MCF 10A (cell line): ENCODE measurements around the gene H1-8. TPM values are rescaled to one million over a fixed set of nuclear protein-coding genes. Genes with fewer than 3 reads are reported as not detected.

Experiments
- BruUV-seq: library from RNA; stranded (reverse); fragments of 400-500 nt; replicated peaks from 2 replicates; lab custom pipeline; 2021; lab: Mats Ljungman, UMichigan
- CTCF ChIA-PET: fragments of 300-600 bp; sonication (Branson Sonifier 250); formaldehyde crosslinking; extraction: SDS; loops from one replicate; lab custom pipeline; 2021; ENCODE audit warnings: antibody characterized with exemption, inconsistent platforms; lab: Yijun Ruan, JAX
- POLR2A ChIA-PET: fragments of 300-600, 350-650 bp; sonication (Branson Sonifier 250); formaldehyde crosslinking; extraction: SDS; loops from one replicate; lab custom pipeline; 2020; ENCODE audit warnings: antibody characterized with exemption, inconsistent platforms; lab: Yijun Ruan, JAX
- DNase-seq: peaks from one replicate; pipeline ENCODE4 v3.0.0-alpha.2; 2018; ENCODE audit not compliant: unreplicated experiment
- H3K27ac Mint-ChIP-seq: one replicate; pipeline ENCODE4 v1.8.0; 2022; ENCODE audit warnings: mild to moderate bottlenecking, low read depth, mixed read lengths; ENCODE audit not compliant: unreplicated experiment
- H3K27me3 Mint-ChIP-seq: one replicate; pipeline ENCODE4 v1.8.0; 2022; ENCODE audit warnings: mixed read lengths; ENCODE audit not compliant: insufficient read depth, unreplicated experiment
- H3K36me3 Mint-ChIP-seq: one replicate; pipeline ENCODE4 v1.8.0; 2022; ENCODE audit warnings: mild to moderate bottlenecking, moderate library complexity, mixed read lengths; ENCODE audit not compliant: insufficient read depth, unreplicated experiment
- H3K4me1 Mint-ChIP-seq: one replicate; pipeline ENCODE4 v1.8.0; 2022; ENCODE audit warnings: mixed read lengths; ENCODE audit not compliant: insufficient read depth, unreplicated experiment
- H3K4me3 Mint-ChIP-seq: one replicate; pipeline ENCODE4 v1.8.0; 2022; ENCODE audit warnings: mild to moderate bottlenecking, moderate library complexity, mixed read lengths; ENCODE audit not compliant: unreplicated experiment
- H3K9me3 Mint-ChIP-seq: one replicate; pipeline ENCODE4 v1.8.0; 2022; ENCODE audit warnings: mixed read lengths; ENCODE audit not compliant: unreplicated experiment
- intact Hi-C: fragments of 100-400 bp; cut with micrococcal nuclease; formaldehyde crosslinking; loops from 2 replicates; pipeline ENCODE4 v1.14.1; 2022
- total RNA-seq: library from RNA; stranded (reverse); gene quantifications from 2 replicates; pipeline ENCODE4 v1.2.3, GENCODE V29; 2022
- TF ChIP-seq, protein P1 (sequence below): fragments of 200-600 bp; IDR thresholded peaks from one replicate; pipeline ENCODE4 v1.8.0; 2022; ENCODE audit warnings: antibody characterized with exemption, mild to moderate bottlenecking; ENCODE audit not compliant: unreplicated experiment

Gene H1-8
- total RNA-seq, 1 experiment from 2014 or later: not detected

DNA sequence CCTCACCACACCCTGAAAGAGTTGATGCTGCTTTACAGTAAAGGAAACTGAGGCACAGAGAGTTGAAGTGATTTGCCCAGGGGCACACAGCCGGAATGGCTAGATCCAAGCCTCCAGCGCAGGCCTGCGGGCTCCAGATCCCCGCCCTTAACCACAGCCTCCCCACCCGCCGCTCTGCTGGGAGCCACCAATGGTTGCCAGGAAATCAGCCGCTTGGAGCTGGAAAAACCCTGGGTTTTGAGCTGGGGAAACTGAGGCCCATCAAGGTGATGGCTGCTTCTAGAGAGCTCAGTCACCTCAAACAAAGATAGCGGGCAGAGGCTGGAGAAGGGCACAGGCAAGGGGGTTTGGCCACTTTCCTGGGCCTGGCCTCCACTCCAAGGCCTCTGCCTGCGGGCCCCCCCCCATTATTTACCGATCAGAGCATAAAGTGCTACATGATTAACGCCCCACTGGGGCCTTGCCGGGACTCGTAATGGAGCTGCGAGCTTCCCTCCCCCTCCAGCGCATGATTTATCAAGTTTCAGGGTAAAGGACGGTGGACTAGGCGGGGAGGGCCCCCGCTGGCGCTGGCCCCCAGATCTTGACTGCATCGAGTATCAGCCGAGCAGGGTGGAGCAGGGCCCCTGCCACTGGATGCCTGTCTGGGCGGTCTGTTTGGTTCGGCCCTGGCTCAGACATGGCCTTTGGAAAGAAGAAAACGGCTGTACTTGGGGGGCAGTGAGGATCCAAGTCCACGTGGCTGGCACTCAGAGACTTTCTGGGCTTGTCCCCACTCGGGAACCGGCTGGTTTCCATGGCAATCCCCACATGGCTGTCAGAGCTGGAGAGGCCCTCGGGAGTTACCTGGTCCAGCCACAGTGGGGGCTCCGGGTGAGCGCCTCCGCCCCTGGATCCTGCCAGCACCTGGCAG is 54.4 kb downstream of the H1-8 start:
- Mint-ChIP-seq H3K4me1 (no peaks in the 10 kb centered on the region), H3K27ac (no peak overlapping the region), H3K27me3 (no peaks in the 10 kb centered on the region), H3K4me3 (no peak overlapping the region), H3K36me3 (no peaks in the 10 kb centered on the region), H3K9me3 (no peaks in the 10 kb centered on the region)
- ChIA-PET CTCF (no interaction called here), POLR2A (no interaction called here)
- intact Hi-C loops: no loop called here
- no peak for DNase-seq
- no TSS peak for BruUV-seq
- TF ChIP-seq, protein P1, sequence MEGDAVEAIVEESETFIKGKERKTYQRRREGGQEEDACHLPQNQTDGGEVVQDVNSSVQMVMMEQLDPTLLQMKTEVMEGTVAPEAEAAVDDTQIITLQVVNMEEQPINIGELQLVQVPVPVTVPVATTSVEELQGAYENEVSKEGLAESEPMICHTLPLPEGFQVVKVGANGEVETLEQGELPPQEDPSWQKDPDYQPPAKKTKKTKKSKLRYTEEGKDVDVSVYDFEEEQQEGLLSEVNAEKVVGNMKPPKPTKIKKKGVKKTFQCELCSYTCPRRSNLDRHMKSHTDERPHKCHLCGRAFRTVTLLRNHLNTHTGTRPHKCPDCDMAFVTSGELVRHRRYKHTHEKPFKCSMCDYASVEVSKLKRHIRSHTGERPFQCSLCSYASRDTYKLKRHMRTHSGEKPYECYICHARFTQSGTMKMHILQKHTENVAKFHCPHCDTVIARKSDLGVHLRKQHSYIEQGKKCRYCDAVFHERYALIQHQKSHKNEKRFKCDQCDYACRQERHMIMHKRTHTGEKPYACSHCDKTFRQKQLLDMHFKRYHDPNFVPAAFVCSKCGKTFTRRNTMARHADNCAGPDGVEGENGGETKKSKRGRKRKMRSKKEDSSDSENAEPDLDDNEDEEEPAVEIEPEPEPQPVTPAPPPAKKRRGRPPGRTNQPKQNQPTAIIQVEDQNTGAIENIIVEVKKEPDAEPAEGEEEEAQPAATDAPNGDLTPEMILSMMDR: no peak

DNA sequence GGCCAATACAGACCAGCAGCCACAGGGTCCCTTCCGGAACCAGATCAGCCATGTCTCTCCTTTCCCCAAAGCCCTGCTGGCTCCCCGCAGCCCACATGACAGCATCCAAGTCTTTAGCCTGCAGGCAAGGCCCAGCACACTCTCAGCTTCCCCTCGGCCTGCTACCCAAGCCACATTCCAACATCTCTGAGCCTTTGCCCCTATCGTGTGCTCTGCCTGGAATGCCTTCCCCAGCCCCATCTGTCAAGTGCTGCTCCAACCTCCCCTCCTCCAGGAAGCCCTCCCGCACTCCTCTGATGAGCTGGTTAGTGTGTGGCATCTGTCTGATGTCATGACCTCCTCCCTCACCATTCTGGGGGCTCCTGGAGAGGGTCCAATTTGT is 55.0 kb downstream of the H1-8 start:
- H3K4me1 Mint-ChIP-seq: no peaks in the 10 kb centered on the region
- ChIA-PET CTCF (no interaction called here), POLR2A (no interaction called here)
- DNase-seq: no peak
- intact Hi-C loops: no loop called here
- no peaks in the 10 kb centered on the region for H3K27me3 Mint-ChIP-seq
- H3K36me3 Mint-ChIP-seq: no peaks in the 10 kb centered on the region
- no TSS peak for BruUV-seq
- H3K4me3 Mint-ChIP-seq: no peak overlapping the region
- TF ChIP-seq, protein P1: no peak
- no peak overlapping the region for H3K27ac Mint-ChIP-seq
- H3K9me3 Mint-ChIP-seq: no peaks in the 10 kb centered on the region

DNA sequence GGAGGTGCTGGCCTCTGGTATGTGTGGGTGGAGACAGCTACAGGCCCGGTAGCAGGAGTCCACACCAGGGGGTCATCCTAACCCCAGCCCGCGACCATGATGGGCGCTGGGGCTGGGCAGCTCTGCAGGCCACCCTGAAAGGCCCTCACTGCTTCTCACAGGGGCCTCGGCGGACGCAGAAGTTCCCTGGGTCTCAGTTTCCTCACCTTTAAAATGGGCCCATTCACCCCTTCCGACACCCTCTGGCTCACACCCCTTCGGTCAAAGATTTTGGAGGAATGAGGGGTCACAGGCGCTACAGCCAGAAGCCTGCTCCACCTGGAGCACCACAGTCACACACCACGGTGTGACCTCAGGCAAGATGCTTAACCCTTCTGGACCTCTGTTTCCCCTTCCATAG is 55.5 kb downstream of the H1-8 start:
- no peaks in the 10 kb centered on the region for H3K27me3 Mint-ChIP-seq
- TF ChIP-seq, protein P1: no peak
- H3K27ac Mint-ChIP-seq: no peak overlapping the region
- POLR2A ChIA-PET: no interaction called here
- no peaks in the 10 kb centered on the region for H3K9me3 Mint-ChIP-seq
- no peaks in the 10 kb centered on the region for H3K36me3 Mint-ChIP-seq
- intact Hi-C loops: no loop called here
- CTCF ChIA-PET: interaction anchor here (1.3 kb wide), 1 partner anchor 29 kb away, joined by 5 read pairs; no protein-coding TSS in a partner anchor
- BruUV-seq: no TSS peak
- no peak for DNase-seq
- no peaks in the 10 kb centered on the region for H3K4me1 Mint-ChIP-seq
- no peak overlapping the region for H3K4me3 Mint-ChIP-seq

DNA sequence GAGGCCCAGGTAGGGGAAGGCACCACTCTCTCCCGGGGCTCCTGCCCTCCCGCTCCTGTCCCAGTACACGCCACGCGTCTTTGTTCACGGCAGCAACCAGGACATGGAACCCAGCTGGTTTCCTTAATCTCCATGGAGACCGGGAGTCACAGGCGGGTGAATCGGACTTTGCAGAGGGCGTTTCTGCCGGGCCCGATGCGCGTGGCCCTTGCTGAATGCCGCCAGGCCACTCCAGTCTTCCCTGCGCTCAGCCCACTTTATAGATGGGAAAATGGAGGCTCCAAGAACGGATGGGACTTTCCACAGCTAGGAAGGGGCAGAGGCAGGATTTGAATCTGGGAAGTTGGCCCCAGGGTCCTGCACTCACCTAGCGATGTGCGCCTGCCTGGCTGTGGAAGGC is 56.1 kb downstream of the H1-8 start:
- TF ChIP-seq, protein P1: no peak
- no peak for DNase-seq
- Mint-ChIP-seq H3K9me3 (no peaks in the 10 kb centered on the region), H3K36me3 (no peaks in the 10 kb centered on the region), H3K27ac (no peak overlapping the region), H3K4me3 (no peak overlapping the region), H3K4me1 (no peaks in the 10 kb centered on the region), H3K27me3 (no peaks in the 10 kb centered on the region)
- ChIA-PET POLR2A (no interaction called here), CTCF (interaction anchor here (1.3 kb wide), 1 partner anchor 29 kb away, joined by 5 read pairs; no protein-coding TSS in a partner anchor)
- intact Hi-C loops: no loop called here
- no TSS peak for BruUV-seq
